Transverse colon (tissue), 4 donors: ENCODE measurements around the gene METTL13.

Experiments
- CTCF ChIP-seq, 5 experiments: fragments of 200-600 bp in 3 of 5; fragments of 450-650 bp in 2 of 5; sonication (generic) in 3 of 5; IDR thresholded peaks; 1 replicate in 2 of 5; 2 replicates in 3 of 5; pipeline ENCODE4 v1.5.1; 2016 to 2017; ENCODE audit warnings: antibody characterized with exemption in 5 of 5, inconsistent platforms in 3 of 5, mild to moderate bottlenecking in 2 of 5, moderate library complexity in 1 of 5
- POLR2A ChIP-seq: fragments of 450-650 bp; IDR thresholded peaks from one replicate; pipeline ENCODE4 v1.6.1; 2016; ENCODE audit warnings: antibody characterized with exemption, mild to moderate bottlenecking, moderate library complexity
- POLR2AphosphoS5 ChIP-seq, 3 donors: sonication (generic); formaldehyde crosslinking; IDR thresholded peaks; one replicate each; pipeline ENCODE4 v1.6.1; 2016; ENCODE audit warnings: antibody characterized with exemption in 3 of 3

GRCh38 chr1:171805395-171806115, 24.1 kb downstream of the METTL13 start:
- TF ChIP-seq CTCF (IDR thresholded peaks at IDR 0.05) (no peak), POLR2AphosphoS5 (IDR thresholded peaks at IDR 0.05) (no peak), POLR2A (no peak)
